GM21423 (cell line): Measurements from ENCODE around the gene ANO4.
"Not testable (repeated sequence)": the region's sequence is repeated elsewhere in the genome, so short reads cannot be mapped to it uniquely, and the experiment has no call there.

ENCODE experiments used
- ATAC-seq: cut with Tn5 transposase; IDR thresholded peaks from one replicate; pipeline ENCODE4 v1.9.1; 2021; ENCODE audit warnings: mild to moderate bottlenecking, moderate library complexity; ENCODE audit not compliant: unreplicated experiment

ANO4 gene

DNA sequence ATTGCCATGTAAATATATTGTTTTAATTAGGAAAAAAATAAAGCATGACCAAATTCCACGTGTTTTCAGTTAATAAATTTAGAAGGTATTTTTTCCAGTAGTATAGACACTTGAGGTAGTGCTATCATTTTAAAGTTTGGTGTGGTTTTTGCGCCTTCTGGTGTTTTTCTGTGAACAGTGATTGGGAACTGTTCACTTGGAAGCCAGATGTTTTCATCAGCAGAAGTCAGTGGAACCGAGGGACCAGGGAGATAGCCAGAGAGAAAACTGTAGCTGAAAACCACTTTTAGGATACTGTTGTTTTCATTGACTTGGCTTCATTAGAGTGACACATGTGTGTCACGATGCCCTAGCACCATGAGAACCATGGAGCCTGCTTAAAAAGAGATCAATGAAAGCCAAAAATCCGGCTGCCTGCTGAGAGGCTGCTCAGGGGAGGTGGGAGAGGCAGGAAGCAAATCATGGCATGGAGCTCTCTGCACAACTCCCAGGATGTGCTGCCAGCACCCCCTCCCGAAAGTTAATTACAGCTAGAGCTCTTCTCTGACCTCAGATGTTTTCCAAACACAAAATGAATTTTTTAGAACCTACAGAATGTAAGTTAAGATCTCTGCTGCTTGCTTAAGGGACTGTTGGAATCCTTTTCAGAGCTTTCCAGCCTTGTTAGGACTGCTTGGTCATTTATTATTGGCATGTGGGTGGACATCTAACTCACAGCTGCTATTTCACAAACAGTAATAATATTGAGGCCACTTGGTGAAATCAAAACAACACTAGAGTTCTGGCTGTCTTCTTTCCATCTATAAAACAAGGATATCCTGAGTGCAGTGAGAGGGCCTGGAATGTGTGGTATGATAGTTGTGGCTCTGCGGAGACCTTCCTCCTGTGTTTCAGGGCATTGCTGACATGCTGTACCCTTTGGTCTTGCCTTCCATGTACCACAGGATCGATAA lies 192.3 kb downstream of the ANO4 start:
- no peak for ATAC-seq

DNA sequence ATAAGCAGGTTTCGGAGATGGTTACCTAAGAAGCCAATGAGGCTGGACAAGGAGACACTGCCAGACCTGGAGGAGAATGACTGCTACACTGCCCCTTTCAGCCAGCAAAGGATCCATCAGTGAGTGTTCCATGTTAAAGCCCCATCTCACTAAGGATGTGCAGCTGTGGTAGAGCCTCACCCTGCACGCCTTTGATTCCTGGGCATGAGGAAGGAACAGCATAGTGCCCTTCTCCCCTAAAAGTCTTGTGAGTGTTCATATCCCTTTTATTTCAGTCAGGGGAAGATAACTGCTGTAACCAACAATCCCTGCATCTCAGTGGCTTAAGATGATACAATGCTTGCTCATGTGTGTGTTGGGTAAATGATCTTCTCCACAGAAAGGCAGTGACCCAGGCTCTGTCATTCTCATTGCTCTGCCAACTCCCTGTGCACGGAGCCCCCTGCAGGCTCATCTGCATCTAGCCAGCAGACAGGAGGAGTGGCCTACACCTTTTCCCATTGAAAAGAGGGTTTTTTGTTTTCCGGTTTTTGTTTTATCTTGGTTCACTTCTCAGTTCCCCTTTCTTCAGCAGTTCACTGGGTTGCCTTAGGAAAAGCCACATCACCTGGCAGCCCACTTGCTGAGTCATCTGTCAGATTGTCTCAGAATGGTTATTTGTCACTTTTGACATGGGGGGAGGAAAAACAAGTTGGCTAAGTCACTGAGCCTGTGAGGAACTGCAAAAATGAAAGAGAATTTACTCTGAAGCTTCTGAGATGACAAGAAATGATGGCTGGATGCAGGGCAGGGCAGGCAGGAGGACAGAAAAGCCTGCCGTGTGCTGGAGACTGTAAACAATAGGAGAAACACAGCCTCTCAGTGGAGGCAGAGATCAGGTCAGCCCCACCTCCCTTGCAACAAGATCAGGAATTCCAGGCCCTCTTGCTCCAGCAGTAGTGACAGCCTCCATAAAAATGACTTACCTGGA lies 193.3 kb downstream of the ANO4 start:
- peak; percentile 97 for ATAC-seq

DNA sequence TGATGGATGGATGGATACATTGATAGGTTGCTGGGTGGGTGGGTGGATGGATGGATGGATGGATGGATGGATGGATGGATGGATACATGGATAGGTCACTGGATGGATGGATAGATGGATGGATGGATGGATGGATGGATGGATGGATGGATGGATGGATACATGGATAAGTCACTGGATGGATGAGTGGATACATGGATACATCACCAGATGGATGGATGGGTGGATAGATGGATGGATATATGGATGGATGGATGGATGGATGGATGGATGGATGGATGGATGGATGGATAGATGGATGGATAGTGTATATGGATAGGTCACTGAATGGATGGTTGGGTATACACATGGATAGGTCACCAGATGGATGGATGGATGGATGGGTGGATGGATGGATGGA lies 194.9 kb downstream of the ANO4 start:
- not testable (repeated sequence) for ATAC-seq

DNA sequence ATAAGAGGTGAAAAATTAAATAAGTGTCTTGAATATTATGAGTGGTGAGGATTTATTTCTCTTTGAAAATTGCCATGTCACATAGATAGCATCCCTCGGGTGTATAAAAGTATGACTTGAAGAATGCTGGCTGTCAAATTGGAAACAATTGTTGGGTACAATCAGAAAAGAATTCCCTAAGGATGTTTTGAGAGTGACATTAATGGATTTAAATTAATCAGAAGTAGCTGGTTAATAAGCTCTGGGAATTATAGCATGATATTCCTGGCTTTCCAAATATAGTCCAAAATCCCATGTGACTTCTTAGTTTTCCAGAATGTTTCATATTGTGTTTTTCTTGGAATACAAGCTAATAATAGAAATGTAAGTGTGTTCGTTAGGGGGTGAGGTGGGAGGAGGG lies 196.5 kb downstream of the ANO4 start:
- no peak for ATAC-seq

DNA sequence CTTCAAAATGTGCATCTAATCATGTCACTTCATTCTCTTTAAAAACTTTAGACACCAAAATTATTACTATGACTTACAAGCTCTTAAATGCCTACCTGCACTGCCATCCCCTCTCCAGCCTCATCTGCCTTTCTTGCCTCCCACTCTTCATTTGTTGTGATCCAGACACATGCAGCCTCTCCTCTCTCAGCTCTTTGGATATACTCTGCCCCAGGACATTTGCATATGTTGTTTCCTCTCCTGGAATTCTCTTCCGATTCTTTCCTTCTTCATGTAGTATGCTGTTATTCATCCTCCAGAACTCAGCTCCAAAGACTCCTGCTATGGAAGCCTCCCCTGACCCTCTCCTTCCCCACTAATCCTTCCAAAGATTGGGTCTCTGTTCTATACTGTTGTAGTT lies 197.6 kb downstream of the ANO4 start:
- ATAC-seq: no peak

DNA sequence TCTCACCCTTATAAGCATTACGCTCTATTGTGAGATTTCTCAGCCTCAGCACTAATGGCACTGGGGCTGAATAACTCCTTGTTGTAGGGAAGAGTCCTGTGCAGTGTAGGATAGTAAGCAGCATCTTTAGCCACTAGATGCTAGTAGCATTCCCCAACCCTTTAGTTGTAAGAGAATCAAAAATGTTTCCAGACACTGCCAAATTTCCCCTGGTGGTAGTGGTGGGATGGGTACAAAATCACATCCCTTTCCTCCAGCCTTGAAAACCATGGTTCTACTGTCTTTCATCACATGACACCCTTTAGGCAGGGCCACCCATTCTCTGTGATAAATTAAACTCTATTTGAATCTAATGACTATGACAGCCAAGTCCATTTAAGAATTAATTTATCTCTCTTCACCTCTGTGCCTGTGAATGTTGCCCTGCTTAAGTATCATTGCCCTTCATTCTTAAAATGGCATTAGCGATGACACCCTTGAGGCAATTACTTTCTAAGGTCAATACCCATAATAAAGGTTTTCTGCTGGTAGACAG lies 199.4 kb downstream of the ANO4 start:
- no peak for ATAC-seq

DNA sequence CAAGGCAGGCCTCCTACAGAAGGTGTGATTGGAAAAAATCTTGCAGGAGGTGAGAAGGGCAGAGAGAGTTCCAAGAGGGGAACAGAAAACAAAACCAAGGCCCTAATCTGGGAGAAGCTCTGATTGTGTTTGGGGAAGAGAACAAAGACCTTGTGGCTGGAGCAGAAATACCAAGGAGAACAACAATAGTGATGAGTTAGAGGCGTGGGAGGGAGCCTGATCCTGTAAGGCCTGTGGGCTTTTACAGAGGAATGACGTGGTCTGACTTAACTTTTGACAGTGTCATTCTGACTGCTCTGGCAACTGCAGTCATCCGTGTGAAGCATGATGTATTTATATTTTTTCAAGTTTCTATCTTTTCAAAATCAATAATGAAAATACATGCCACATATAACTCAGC lies 200.6 kb downstream of the ANO4 start:
- ATAC-seq: no peak

DNA sequence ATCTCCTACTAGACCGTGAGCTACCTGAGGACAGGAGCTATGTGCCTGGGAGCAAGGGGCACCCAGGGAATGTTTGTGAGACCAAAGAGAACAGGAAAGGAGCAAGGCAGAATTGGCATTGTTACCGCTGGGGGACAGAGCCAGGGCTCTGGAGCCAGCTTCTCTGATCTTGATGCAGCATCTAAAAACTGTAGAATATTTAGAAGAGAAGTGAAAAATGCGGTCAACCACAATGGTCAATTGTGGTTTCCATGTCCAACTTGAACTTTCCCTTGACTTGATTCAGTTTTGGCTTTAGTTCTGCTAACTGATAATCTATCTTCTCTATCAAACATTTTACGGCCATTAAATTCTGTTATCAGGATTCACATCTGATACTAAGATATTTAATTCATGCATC lies 201.2 kb downstream of the ANO4 start:
- peak; percentile 70 for ATAC-seq

DNA sequence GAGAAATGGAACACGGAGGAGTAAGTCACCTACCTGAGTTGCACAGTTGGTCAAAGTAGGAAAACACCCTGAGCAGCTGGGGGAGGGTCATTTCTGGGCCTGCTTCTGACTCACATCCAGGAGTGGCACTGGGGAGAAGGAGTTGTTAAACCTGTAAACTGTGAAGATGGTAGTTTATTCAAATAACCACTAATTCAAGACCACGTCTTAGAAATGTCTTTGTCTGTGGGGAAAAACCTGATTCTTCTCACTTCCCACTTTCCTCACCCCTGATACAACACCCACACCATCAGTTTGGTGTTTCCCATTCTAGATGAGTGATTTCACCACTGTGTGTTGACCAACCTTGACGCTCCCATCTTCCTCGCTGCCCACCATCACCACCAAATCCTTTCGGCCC lies 207.1 kb downstream of the ANO4 start:
- ATAC-seq: peak; percentile 59

DNA sequence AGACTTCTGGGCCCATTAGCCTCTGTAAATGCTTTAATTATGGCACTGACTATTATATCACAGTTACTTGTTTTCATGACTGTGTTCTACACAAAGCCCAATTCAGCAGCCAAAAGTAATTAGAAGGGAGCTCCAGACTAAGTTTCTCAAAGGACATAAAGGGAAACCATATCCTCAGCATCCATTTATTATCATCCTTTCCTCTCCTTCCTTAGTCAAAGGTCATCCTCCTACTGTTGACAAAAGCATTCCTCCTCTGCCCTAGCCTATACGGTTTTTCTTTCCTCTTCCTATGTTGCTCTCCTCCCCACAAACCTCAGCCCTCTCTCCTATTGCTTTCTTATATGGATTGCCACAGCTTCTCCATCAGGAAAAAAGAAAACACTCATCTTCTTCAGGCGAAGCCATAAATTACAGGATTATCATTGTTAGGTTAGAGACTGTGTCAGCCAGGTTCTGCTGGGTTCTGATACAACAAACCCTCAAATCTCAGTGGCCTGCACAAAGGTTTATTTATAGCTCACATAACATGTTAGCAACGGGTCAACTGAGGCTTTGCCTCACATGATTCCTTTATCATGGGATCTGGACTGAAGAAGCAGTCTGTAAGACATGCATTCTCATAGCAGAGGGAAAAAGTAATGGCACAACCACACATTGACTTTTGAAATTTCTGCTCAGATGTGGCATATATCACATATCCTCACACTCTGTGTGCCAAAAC lies 208.3 kb downstream of the ANO4 start:
- no peak for ATAC-seq

DNA sequence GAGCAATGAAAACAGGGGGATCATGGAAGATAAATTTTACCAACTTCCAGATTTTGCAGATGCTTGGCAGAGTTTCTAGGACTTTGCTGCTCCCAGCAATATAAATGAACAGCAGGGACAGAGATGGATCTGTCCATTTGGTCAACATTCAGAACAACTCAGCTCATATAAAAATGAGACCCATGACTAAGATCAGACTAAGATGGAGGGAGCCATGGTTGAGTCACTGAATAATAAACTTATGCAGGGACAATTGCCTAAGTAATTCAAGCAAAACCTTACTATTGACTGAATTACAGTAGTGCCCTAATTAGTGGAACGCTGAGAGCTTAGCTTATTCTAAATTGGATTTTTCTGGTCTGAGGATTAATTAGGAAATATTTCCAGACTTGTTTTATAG lies 210.3 kb downstream of the ANO4 start:
- ATAC-seq: no peak

DNA sequence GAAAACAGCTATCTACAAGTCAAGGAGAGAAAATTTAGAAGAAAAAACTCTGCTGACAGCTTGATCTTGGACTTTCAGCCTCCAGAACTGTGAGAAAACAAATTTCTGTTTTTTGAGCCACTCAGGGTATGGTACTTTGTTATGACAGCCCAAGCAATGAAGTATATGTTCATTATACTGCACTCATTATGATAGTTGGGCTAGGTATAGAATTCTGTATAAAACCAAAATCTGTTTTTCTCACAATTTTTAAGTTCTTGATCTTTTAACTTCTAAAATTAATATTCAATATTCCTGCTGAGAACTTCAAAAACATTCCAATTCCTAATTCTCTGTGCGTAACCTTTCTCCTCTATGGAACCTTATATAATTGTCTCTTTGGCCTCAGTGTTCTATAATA lies 214.7 kb downstream of the ANO4 start:
- ATAC-seq: no peak

DNA sequence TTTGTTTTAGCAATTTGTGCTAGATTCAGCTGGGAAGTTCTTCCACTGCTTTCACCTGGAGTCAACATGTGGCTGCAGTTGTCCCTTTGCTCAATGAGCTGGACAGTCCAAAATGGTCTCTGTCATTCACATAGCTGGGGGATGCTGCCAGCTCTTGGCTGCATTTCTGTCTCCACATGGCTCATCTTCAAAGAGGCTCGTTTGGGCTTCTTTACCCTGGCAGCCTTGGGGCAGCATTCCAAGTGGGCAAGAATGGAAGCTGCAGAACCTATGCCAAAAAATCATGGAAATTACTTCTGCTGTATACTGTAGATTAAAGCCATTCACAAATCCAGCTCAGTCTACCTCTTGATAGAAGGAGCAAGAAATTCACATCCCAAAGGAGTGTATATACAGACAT lies 216.3 kb downstream of the ANO4 start:
- no peak for ATAC-seq

DNA sequence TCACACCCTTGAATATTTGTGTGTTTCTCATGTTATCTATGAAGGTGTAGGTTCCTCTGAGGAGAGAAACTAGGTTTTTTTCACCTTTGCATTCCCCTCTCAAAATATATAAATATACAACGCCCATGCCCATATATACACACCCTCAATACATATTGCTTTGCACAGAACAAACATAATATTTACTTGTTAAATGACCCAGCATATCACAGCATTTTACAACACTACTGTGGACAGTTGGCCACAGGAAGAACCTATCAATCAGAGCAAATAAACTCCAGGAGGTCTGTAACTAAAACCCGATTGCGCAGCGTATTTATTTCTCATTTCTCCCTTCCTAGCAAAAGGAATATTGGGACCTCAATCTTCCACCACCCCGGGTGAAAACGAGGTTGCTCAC lies 219.4 kb downstream of the ANO4 start:
- ATAC-seq: no peak

DNA sequence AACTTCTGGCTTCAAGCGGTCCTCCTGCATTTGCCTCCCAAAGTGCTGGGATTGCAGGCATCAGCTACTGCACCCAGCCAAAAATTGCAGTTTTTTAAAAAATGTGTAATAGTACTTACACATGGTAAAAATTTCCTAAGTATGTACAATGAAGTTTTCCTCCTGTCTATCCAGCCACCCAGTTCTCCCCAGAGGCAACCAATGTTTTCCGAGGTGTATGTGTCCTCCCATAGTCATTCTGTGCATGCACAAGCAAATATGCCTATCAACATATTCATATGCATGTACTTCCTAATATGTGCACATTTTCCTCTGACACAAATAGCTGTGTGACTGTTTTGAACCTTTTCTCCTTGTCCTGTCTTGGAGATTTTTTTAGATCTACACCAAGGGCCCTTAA lies 220.5 kb downstream of the ANO4 start:
- ATAC-seq: no peak

DNA sequence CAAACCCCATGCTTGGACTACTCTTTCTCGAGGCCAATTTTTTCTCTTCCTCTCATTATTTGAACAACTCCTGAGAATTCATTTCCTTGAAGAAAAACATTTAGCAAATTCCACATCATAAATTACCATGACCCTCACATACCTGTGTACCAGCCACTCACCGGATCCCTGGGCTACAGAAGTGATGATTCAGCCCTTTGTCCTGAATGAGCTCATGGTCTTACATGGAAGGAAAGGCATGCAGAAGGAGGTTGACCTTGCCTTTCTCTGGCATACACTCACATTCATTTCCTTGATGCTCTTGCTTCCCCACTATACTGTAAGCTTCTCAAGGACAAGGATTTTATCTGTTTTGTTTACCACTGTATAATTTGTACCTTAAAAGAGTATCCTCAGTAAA lies 224.0 kb downstream of the ANO4 start:
- ATAC-seq: no peak

DNA sequence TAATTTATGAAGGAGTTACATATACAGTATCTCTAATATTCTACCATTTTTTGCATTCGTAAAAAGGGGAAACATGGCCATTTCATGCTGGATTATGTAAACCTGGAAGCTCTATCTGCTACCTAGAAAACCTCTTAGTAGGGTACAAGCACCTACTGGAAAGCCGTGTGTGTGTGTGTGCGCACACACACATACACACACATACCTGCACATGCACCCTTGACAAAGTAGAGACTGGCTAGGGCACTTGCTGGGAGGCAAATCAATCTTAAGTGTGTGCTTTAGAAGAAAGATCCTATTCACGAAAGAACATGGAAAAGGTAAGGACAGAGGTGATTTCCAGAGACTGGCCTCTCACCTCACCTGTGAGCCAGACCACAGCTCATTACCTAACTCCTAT lies 224.6 kb downstream of the ANO4 start:
- ATAC-seq: no peak

DNA sequence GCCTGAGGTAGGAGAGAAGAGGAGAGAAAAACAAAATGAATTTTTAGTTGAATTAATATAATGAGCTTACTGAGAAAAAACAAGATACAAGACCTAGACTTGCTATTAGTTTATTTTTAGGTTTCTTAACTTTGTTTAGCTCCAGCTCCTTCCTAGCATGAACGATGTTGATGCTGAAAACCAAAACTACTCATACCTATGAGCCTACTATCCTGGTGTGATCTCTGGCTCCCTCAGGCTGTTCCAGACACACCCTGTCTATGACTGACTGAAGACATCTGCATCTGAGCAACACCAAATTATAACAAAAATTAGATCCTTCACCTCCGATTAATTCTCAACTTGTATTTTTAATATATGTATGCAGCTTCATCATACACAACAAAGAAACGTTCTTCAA lies 225.1 kb downstream of the ANO4 start:
- ATAC-seq: no peak

DNA sequence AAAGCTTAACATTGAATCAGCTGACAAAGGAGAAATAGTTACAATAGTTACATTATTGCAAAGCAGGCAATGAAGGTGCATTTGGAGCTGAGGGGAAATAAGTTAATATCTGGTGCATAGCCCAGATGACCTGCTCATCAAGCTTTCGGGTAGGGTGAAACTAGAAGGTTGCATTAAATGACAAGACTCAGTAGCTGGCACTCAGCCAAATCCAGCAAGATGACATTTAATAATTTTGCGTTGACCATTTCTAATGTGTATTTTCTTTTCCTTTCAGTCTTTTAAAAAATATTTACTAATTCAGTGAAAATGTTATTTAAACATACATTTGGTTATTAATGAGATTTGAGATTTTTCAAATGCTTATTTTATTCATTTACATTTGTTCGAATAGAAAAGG lies 226.9 kb downstream of the ANO4 start:
- ATAC-seq: no peak

DNA sequence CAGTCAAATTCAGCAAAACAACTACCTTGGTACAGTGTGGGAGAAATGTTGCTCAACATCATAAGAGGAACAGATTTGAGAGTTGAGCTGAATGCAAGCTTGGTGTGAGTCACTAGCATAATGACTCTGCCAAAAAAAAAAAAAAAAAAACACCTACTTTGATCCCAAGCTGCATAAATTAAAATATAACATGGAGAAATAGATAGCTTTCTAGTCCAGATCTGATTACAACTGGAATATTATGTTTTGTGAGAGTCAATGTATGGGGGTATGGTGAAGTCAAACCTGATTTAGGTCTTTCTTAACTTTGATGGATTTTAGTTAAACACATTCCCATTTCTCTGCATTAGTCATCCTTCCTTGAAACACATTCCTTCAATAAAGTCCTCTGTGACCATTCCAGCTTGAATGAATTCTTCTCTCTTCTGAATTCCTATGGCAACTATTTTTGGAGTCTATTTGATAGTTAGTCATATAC lies 227.4 kb downstream of the ANO4 start:
- ATAC-seq: no peak

DNA sequence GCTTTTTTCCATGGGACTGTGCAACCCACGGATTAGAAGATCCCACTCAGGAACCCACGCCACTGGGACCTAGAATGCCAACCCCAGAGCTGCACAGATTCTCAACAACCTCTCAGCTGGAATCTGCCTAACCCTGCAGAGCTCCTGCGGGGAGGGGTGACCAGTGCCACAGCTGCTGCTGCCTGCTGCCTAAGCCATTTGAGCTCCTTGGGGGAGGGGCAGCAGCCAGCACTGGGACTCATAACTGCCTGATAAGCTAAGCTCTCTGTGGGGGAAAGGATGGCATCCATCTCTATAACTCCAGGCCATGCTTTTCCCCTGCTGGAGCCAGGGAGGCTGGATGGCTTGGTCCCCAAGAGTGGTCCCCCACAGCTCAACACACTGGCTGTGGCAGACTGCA lies 232.6 kb downstream of the ANO4 start:
- ATAC-seq: no peak
